Measurements from ENCODE around the gene OTUD4.

Gene OTUD4

DNA sequence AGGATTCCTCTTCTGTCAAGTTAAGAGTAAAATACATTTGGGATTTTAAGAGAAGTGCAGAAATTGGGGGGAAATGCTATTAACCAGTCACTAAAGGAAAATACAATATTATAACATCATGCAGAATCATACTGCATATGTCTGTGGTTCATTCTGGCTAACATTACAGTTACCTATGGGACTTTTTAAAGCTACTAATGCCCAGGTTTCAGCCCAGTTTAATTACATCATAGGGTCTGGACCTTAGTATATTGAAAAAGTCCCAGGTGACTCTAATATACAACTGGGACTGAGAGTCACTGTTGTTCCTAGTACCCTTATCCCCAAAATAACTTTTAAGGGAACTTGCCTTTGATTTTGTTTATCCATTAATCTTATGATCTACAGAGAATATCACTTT, 72.3 kb downstream of the OTUD4 start:
- DNase-seq (ENCODE audit: low spot score): no peak

DNA sequence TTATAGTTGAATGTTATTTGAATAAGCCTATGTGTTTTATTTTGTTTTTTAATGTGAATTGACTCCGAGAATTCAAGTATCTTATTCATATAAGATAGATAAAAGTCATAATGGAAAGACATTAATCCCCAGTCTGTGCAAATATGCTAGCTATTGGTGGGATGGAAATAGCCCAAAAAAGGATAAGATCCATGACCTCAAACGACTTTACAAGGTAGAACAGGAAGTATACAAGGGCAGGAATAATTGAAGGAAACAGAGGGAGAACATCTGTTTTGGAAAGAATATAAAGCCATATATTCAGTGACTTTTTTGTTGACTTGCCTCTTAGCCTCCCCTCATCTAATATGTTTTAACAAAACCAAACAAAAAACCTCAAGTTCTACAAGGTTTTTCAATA, 73.3 kb downstream of the OTUD4 start:
- DNase-seq (ENCODE audit: low spot score): no peak

- no peak for DNase-seq (ENCODE audit: low spot score)
These were observed 76.9 kb downstream of the OTUD4 start for GRCh38 chr4:145103496-145103895.

GRCh38 chr4:145102619-145103018, 77.8 kb downstream of the OTUD4 start:
- no peak for DNase-seq (ENCODE audit: low spot score)

GRCh38 chr4:145101091-145101490, 79.3 kb downstream of the OTUD4 start:
- no peak for DNase-seq (ENCODE audit: low spot score)

DNA sequence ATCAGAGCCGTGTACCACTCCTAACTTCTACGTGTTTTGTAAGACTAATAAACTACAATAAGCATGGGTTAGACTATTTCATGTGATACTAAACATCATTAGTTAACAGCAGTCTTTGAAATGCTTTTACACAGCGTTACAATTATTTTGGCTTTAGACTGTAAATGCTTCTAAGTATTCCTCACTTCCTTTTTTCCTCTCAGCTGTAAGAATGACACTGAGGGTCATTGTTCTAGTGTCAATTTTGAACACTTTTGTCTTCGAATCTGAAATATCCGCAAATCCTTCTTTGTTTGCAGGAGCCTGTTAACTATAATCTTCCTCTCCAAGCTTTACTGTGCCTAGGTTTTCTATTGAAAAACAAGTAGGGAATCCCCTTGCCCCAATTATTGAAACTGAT, 80.7 kb downstream of the OTUD4 start:
- DNase-seq (ENCODE audit: low spot score): no peak

- DNase-seq (ENCODE audit: low spot score): no peak
These were observed 81.7 kb downstream of the OTUD4 start for GRCh38 chr4:145098675-145099037.

- DNase-seq (ENCODE audit: low spot score): peak; percentile 96
These were observed 82.3 kb downstream of the OTUD4 start, which contains the start of the genes ABCE1 and ANAPC10 for GRCh38 chr4:145097821-145098674. TSS of gene ABCE1 (plus strand) at chr4:145098311. CDS start at chr4:145104413, 6,102 bp downstream. TSS of gene ANAPC10 (minus strand) at chr4:145098196. CDS start at chr4:145096099, 2,097 bp downstream.

DNA sequence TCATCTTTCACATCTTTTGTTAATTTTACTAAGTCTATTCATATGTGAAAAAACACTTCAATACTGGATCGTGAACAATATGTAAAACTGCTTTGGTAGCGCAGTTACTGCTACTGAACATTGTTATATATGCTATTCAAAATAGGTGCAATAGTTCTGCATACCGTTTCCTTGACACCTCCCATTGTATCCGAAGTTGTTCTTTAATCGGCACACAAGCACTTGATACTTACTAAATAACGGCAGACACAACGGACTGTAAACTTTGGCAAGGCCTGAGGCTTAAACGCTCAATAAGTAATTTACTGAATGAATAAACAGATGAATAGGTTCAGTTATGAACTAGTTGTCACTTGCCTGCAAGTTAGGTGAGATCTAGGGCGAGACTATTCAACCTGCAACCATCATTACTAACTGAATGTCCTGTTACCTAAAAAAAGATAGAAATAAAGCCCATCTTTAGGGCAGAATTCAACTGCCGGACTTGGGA, 83.0 kb downstream of the OTUD4 start:
- DNase-seq (ENCODE audit: low spot score): no peak

DNA sequence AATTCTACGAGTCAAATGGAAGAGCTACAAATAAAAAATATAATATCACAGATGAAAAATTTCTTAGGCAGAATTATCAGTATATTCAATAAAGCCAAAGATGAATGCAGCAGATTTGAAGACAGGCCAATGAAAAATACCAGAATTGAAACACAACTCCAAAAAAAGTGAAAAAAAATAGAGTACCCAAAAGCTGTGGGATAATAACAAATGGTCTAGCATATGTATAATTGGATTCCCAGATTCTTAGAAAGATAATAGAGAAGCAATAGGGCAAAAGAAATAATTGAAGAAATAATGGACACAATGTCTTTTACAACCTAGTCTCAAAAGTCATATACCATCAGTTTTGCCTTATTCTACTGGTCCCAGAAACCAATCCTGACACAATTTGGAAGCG, 86.8 kb downstream of the OTUD4 start:
- DNase-seq (ENCODE audit: low spot score): no peak

GRCh38 chr4:145090380-145090779, 90.0 kb downstream of the OTUD4 start:
- DNase-seq (ENCODE audit: low spot score): no peak

DNA sequence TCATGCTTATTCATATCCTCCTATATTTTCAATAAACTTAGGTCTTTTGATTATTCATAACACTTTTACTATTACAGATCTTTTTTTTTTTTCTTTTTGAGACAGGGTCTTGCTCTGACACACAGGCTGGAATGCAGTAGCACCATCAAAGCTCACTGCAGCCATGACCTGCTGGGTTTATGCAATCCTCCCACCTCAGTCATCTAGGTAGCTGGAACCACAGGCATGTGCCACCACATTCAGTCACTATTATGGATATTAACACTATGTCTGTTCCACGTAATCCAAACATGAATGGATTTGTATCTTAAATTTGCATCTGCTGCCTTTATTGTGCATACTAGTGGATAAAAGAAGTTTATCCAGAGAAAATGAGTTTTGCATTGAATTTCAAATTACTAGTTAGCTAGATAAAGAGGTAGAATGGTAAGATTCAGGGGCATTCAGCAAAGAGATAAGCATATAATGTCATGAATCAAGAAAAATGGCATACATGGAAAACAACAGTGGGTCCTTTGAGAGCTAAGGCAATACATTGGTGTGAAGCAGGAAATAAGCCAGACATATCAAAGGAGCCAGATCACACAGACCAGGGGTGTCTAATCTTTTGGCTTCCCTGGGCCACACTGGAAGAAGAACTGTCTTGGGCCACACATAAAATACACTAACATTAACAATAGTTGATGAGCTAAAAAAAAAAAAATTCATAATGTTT, 96.3 kb downstream of the OTUD4 start:
- no peak for DNase-seq (ENCODE audit: low spot score)
